H4 (cell line): ENCODE data around the gene STK11. TPM values are rescaled to one million over a fixed set of nuclear protein-coding genes. Genes with fewer than 3 reads are reported as not detected.

Experiments
- DNase-seq: peaks from one replicate; pipeline ENCODE4 v3.0.0-alpha.2; 2015; ENCODE audit warnings: low spot score
- total RNA-seq: library from RNA; depleted of rRNA; stranded (reverse); fragments of >200 nt; shearing (Covaris generic); gene quantifications from 2 replicates; pipeline ENCODE4 v1.2.3, GENCODE V29; 2014

STK11 gene
- total RNA-seq, 1 experiment from 2014 or later: 17.4 TPM

GRCh38 chr19:1261538-1261797 is 55.9 kb downstream of the STK11 start:
- DNase-seq: no peak

DNA sequence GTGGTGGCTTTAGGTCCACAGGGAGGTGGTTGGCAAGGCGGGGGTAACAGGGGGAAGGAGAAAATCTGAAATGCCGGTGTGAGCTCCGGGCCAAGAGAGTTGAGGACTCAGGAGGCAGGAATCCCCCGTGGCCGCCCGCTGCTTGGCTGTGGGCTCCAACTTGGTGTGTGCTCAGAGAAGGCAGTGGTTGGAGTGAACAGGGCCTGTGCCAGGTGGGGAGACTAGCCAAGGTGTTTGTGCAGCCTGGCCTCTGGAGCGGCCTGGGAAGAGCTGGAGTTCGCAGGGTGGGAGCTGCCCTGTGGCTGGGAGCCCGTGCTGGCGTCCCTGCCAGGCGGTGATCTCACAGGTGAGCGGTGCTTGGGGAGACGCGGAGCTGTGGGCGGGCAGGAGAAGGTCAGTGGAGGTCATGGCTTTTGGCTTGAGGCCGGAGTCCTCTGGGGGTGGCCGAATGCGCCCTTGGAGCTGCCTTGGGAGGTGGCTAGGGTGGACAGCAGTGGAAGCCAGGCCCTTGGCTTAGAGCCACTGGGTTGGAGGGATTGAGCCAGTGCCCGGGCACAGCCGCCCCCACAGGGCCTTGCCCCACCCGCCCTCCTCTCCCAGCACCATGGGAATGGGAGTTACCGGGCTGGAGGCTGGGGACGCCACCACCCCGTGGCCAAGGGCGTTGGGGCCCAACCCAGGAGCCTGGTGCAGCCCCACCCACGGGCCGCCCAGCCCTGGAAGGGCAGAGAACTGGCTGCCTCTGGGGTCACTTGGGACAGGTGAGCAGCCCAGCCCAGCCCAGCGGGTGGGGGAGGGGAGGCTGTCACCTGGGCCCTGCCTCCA is 56.4 kb downstream of the STK11 start:
- DNase-seq: no peak

DNA sequence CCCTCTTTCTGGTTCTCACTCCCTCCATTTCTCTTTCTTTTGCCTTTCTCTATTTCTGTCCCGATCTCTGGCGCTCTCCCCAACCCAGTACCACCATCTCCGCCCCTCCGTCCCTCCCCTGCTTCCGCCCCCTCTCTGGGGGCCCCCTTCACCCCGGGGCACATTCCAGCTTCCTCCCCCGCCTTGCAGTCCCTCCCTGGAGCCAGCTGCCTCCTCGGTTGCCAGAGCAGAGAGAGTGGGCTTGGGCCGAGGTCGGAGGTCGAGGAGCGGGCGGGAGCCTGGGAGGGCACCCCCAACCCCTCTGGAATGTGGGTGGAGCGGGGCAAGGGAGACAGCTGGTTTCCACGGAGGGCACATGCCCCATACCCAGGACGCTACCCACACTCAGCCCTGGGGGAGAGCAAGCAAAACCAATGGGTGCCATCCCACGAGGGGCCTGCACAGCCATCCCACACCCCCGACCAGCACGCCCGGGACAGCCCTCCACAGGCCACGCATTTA is 57.1 kb downstream of the STK11 start:
- no peak for DNase-seq

DNA sequence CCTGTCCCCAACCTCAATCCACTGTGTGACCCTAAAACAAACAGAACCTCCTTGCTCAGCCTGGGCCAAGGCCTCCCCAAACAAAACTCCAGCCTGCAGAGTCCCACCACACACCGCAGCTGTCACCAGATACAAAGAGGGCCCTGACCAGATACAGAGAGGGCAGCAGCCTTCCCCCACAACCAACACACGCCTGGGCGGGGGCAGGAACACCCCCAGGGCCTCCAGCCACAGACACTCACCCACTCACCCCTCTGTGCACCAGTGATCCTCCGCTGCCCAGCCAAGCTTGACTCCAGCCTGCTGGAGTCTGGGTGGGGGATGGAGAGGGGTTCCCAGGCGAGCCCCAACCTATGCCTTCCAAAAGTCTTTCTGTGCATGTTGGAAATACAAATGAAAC is 57.6 kb downstream of the STK11 start:
- DNase-seq: no peak

DNA sequence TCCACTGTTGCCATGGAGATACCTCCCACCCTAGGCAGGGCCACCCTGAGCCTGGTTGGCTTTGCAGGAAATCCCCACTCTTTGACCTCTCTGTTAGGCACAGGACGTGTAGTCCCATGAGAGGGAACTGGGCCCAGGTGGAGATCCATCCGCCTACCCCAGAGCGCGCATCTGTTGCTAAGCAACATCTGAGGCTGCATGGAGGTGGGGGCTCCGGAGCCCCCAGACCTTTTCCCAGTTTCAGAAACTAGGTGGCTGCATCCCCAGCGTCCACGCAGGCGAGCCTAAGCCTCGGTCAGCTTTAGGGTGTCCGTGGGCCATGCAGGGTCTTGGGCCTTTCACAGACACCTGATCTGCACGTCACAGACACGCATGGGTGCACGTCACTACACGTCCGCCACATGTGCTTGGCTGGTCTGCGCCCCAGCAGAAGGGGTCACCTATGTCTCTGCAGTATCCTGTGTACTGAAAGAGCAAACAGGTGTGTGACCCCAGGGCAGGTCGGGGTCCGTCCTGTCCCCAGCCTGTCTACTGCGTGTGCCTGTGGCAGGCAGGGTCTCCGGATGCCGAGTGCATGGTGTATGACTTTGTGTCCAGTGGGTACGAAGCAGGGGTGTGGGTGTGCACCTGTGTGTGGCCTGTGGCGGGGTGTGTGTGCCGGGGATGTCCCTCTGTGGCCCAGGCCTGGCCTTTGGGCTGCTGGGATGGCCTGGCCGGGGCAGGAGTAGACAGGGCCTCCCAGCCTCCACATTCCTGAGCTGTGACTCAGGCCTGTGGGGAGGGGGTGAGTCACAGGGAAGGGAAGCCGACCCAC is 59.4 kb downstream of the STK11 start:
- DNase-seq: peak; percentile 76

DNA sequence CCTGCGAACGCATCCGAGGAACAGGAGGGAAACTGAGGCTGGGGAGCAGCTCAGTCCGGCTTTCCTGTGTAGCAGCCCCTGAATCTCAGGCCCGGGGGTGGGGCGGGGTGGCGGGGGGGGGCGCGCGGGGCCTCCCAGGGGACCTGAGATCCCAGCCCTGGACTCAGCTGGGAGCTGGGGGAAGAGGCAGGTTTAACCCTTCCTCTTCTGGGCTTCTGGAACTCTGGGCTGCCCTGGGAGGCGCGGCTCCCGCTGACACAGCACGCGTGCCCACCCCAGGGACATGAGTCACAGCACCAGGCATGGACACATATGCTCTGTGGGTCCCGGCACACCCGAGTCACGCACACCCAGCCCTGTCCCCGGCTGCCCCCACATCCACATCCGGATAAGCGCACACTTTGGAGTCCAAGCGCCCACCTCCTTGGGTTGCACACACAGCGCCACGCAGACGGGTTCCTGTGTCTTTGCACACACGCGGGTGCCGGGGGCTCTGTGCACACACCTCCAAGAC is 60.1 kb downstream of the STK11 start:
- peak; percentile 73 for DNase-seq

GRCh38 chr19:1266129-1266915 is 60.7 kb downstream of the STK11 start:
- DNase-seq: peak; percentile 76

DNA sequence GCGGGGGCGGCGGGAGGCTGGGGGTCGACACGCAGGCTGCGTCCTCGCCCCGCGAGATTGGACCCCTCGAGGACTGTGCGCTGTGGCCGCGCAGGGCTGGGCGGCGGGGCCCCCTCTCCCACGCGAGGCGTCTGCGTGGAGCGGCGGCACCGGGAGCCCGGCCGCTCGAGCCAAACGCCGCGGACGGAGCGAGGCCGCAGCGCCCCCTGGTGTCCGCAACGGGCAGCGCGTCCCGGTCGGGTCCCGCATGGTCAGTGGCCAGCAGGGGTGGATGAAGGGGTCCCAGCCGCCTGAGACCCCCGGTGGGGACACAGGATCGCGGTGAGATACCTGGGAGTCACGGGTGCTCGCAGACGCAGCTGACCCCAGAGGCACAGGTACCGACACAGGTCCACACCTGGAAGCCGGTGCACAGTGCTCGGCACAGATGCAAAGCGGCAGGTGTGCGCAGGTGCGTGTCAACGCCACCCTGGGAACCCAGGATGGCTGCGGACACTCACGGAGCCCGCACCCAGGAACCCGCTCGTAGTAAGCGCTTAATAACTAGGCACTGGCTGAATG is 61.4 kb downstream of the STK11 start:
- DNase-seq: no peak

GRCh38 chr19:1267477-1268225 is 62.1 kb downstream of the STK11 start:
- DNase-seq: no peak

DNA sequence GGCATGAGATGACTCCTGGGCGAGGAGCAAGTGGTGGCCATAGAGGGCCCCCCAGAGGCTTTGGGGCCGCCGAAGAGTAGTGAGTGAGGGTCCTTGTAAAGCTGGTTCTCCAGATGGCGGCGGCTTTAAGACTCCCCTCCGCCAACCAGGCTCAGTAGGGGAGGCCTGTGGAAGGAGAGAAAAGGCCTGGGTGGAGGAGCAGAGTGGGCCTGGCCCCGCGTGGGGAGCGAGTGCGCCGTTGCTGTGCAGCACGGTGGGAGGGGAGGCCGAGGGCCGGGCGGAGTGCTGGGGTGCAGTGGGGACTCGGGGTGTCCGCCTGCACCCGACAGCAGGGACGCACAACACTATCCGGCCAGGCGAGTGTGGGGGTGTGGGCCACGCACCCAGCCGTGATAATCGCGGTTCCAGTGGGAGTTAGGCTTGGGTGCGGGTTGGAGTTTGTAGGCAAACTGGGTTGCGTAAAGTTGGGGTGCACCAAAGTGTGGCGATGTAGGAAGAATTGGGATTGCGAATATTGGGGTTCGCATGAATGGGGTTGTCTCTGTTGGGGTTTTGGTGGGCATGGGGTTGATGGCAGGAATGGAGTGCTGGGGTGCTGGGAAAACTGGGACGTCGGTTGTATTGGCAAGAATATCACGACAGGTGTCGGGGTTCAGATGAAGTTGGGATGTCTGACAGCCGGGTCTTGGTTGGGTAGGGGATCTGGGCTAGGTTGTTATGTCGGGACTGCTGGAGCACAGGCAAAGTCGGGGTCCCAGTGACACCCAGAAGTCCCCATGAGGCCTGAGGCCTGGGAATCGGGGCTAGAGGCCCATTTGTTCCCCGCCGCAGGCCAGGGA is 62.9 kb downstream of the STK11 start:
- no peak for DNase-seq

- peak; percentile 98 for DNase-seq
Measured at GRCh38 chr19:1269065-1269477, 63.5 kb downstream of the STK11 start, which contains the start of gene CIRBP. Gene CIRBP, plus strand, starts transcription at chr19:1269332. Its CDS starts 1,602 bp downstream, at chr19:1270934.

DNA sequence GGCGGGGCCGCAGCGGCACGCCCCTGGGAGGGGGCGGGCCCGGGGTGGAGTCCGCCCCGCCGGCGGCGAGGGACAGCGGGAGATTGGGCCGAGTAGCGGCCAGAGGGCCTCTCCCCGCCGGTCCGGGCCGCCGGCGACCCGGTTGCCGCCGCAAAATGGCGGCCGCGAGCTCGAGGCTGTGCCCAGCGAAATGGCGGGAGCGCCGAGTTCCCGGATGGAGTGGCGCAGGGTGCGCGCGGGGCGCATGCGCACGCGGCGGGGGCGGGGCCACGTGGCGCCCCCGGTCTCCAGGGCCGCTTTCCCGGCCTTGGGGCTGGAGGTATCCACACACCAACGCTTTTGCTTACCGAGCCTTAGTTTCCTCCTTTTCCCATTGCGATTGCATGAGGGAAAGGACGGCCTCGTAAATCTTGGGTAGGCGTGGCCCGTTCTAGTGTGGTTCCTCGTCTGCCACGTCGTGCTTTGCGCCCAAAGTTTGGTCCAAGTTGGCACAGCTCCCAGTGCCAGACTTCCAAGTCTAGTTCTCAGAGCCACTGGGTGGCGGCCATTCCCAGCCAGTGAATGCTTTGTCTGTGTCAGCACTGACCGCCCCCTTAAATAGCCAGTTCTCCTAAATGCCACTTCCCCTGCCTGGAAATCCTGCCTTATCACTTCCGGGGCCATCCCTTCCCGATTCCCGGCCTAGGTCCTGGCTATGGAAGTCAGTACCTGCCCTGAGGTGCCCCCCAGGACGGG is 64.1 kb downstream of the STK11 start:
- DNase-seq: peak; percentile 90

DNA sequence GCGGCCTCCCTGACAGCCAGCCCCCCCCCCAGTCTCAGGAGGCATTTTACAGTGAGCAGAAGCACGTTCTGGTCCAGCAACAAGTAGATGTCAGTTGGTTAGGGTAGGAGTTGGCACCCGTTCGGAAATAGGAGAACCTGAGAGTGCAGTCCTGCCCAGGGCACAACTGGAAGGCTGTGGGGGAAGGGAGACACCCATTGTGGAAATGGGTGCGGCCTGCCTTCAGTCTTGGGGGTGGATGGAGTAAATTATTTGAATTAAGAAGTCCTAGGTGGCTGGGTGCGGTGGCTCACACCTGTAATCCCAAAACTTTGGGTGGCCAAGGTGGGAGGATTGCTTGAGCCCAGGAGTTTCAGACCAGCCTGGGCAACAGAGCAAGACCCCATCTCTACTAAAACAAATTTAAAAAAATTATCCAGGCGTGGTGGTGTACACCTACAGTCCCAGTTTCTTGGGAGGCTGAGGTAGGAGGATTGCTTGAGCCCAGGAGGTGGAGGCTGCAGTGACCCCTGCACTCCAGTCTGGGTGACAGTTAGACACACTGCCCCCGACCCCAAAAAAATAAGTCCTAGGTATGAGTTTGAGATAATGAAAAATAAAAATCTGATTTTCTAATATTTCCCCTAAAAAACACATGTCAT is 64.8 kb downstream of the STK11 start:
- DNase-seq: no peak

DNA sequence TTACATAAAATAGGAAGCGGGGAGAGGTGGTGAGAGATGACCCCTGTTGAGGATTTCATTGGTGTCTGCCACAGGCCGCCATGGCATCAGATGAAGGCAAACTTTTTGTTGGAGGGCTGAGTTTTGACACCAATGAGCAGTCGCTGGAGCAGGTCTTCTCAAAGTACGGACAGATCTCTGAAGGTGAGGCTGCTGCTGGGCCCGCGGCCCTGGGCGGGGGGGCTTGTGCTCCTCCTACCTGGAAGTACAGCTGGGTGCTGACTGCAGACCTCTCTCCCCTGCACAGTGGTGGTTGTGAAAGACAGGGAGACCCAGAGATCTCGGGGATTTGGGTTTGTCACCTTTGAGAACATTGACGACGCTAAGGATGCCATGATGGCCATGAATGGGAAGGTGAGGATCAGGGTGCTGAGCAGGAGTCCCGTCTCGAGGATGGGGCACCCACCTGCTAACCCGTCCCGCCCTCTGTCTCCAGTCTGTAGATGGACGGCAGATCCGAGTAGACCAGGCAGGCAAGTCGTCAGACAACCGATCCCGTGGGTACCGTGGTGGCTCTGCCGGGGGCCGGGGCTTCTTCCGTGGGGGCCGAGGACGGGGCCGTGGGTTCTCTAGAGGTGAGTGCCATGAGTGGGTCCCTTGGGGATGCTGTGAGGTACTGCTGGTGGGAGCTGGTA is 65.4 kb downstream of the STK11 start:
- no peak for DNase-seq

DNA sequence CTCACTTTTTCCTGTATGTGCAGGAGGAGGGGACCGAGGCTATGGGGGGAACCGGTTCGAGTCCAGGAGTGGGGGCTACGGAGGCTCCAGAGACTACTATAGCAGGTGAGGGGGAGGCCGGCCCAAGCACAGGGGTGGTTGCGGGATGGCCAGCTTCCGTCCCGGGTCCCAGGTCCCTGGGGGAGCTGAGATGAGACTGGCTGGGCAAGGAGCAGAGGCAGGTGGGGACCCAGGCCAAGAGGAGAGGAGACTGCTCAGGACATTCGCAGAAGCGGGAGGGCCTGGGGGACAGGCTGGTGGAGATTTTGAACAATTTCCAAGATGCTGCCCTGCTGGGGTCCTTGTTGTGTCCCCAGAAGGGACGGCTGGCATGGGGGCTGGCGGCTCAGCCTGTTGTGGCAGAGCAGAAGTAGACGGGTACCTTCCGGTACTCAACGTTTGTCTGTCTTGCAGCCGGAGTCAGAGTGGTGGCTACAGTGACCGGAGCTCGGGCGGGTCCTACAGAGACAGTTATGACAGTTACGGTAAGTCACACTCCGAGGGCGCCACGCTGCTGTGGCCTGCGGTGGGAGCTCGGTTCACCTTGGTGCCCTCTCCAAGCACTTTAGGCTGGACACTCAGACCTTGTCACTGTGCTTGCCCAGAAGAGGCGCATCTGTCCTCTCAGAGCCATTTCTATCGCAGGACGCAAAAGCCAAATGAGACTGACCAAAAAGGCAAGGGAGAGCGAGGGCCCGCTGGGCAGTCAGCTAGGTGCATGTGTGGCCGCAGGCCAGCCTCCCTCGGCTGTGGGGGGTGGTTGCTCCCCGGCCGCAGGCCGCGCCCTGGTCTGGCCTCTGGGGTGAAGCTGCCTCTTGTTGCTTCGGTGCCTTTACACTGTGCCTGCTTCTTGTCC is 66.2 kb downstream of the STK11 start:
- DNase-seq: no peak

DNA sequence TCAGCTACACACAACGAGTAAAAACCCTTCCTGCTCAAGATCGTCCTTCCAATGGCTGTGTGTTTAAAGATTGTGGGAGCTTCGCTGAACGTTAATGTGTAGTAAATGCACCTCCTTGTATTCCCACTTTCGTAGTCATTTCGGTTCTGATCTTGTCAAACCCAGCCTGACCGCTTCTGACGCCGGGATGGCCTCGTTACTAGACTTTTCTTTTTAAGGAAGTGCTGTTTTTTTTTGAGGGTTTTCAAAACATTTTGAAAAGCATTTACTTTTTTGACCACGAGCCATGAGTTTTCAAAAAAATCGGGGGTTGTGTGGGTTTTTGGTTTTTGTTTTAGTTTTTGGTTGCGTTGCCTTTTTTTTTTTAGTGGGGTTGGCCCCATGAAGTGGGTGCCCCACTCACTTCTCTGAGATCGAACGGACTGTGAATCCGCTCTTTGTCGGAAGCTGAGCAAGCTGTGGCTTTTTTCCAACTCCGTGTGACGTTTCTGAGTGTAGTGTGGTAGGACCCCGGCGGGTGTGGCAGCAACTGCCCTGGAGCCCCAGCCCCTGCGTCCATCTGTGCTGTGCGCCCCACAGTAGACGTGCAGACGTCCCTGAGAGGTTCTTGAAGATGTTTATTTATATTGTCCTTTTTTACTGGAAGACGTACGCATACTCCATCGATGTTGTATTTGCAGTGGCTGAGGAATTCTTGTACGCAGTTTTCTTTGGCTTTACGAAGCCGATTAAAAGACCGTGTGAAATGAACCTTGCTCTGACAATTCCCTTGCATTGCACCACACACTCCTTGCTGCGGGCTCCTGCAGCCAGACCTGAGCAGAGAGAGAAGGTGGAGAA is 67.1 kb downstream of the STK11 start:
- DNase-seq: no peak
